Memory B cell (primary cell): ENCODE measurements around the gene NTSR1.

Experiments used
- ATAC-seq: fragments of 150-1000 bp; cut with Tn5 transposase; 2 replicates; pipeline ENCODE4 v1.10.0; 2021; ENCODE audit warnings: low read depth, mild to moderate bottlenecking, moderate library complexity
- DNase-seq, 2 donors: peaks; one replicate each; pipeline ENCODE4 v3.0.0; 2022; ENCODE audit warnings: low spot score in 2 of 2
- H3K27ac Mint-ChIP-seq: one replicate; pipeline ENCODE4 v1.8.0; 2022; ENCODE audit warnings: mild to moderate bottlenecking, moderate library complexity, mixed read lengths
- H3K27me3 Mint-ChIP-seq: one replicate; pipeline ENCODE4 v1.8.0; 2022; ENCODE audit warnings: mixed read lengths
- H3K36me3 Mint-ChIP-seq: one replicate; pipeline ENCODE4 v1.8.0; 2022; ENCODE audit warnings: mild to moderate bottlenecking, mixed read lengths
- H3K4me1 Mint-ChIP-seq: one replicate; pipeline ENCODE4 v1.8.0; 2022; ENCODE audit warnings: mixed read lengths
- H3K4me3 Mint-ChIP-seq: one replicate; pipeline ENCODE4 v1.8.0; 2022; ENCODE audit warnings: mild to moderate bottlenecking, moderate library complexity, mixed read lengths
- H3K9me3 Mint-ChIP-seq: one replicate; pipeline ENCODE4 v1.8.0; 2022; ENCODE audit warnings: mixed read lengths

NTSR1 gene

DNA sequence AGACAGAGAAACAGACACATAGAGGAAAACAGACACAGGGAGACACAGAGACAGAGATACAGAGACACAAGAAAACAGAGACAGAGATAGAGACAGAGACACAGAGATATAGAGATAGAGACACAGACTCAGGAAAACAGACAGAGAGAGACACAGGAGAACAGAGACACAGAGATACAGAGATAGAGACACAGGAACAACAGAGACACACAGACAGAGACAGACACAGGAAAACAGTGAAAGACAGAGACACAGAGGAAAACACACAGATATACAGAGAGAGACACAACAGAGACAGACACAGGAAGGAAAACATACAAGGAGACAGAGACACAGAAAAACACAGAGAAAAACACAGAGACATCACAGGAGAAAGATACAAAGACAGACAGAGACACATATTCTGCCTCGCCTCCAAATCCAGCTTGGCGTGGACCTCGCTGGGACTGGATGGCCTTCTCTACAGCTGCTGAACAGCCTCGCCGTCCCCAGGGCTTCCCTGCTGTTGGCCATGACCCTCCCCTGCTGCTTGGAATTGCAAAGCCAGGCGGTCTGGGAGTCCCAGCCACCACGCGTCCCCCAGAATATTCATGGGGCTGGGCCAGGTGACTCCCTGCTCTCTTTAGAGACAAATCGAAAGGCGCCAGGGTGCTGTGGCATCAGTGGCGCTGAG lies 36.8 kb downstream of the NTSR1 start:
- H3K27me3 Mint-ChIP-seq, result peaks cover 6% of the 10 kb centered on the region
- H3K4me1 Mint-ChIP-seq, result peaks cover 6% of the 10 kb centered on the region
- no peak for DNase-seq
- peaks cover 6% of the 10 kb centered on the region for H3K36me3 Mint-ChIP-seq
- peaks cover 6% of the 10 kb centered on the region for H3K9me3 Mint-ChIP-seq
- H3K4me3 Mint-ChIP-seq, result no peak overlapping the region
- H3K27ac Mint-ChIP-seq, result peak overlapping the region; percentile 9
- no peak for ATAC-seq

DNA sequence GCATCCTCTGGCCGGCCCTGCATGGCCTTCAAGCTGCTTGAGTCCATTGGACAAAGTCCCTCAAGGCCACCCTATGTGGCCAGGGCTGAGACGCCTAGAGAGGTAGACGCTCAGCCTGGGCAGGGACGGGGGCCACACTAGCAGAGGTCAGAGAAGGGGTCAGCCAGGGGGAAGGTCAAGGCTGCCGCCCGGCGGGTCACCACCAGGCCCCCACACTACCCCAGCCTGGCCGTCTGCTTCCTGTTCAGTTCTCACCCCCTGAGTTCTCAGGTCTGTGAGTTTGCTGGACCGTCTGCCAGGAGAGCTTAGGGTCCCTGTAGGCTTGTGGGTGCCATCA lies 37.3 kb downstream of the NTSR1 start:
- H3K27ac Mint-ChIP-seq, result no peak overlapping the region
- H3K27me3 Mint-ChIP-seq, result peaks cover 6% of the 10 kb centered on the region
- H3K4me1 Mint-ChIP-seq, result peaks cover 6% of the 10 kb centered on the region
- H3K36me3 Mint-ChIP-seq, result peaks cover 6% of the 10 kb centered on the region
- H3K9me3 Mint-ChIP-seq, result peaks cover 6% of the 10 kb centered on the region
- DNase-seq, result no peak
- no peak for ATAC-seq
- no peak overlapping the region for H3K4me3 Mint-ChIP-seq

DNA sequence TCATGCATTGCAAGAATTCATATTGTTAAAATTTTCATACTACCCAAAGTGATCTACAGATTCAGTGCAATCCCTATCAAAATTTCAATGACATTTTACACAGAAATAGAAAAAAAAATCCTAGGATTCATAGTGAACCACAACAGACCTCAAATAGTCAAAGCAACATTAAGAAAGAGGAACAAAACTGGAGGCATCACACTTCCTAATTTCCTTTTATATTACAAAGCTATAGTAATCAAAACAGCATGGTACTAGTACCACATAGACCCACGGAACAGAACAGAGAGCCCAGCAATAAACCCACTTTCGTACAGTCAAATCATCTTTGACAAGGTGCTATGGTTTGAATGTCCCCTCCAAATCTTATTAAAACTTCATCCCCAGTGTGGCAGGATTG lies 39.7 kb downstream of the NTSR1 start:
- ATAC-seq, result no peak
- Mint-ChIP-seq H3K4me3 (no peak overlapping the region), H3K36me3 (peaks cover 6% of the 10 kb centered on the region), H3K4me1 (peaks cover 6% of the 10 kb centered on the region), H3K27me3 (peaks cover 6% of the 10 kb centered on the region), H3K9me3 (peaks cover 6% of the 10 kb centered on the region), H3K27ac (no peak overlapping the region)
- DNase-seq, result no peak

DNA sequence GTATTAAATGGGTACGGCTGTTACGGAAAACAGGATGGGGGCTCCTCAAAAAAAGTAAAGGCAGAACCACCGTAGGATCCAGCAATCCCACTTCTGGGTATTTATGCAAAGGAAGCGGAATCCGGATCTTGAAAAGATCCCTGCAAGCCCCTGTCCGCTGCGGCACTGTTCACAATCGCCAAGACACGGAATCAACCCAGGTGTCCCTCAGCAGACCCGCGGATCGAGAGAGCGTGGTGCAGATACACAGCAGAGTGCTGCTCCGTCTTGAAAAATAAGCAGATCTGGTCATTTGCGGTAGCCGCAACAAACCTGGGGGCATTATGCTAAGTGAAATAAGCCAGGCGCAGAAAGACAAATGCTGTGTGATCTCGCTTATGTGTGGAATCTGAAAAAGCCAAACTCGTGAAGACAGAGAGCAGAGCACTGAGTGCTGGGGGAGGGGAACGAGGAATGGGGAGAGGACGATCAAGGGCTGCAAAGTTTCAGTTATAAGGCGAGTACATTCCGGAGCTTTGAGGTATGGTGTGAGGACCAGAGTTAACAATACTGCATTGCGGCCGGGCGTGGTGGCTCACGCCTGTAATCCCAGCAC lies 41.3 kb downstream of the NTSR1 start:
- ATAC-seq (no peak), DNase-seq (no peak)
- Mint-ChIP-seq H3K9me3 (peaks cover 6% of the 10 kb centered on the region), H3K4me3 (no peak overlapping the region), H3K27me3 (peaks cover 6% of the 10 kb centered on the region), H3K27ac (no peak overlapping the region), H3K36me3 (peaks cover 6% of the 10 kb centered on the region), H3K4me1 (peaks cover 4% of the 10 kb centered on the region)

DNA sequence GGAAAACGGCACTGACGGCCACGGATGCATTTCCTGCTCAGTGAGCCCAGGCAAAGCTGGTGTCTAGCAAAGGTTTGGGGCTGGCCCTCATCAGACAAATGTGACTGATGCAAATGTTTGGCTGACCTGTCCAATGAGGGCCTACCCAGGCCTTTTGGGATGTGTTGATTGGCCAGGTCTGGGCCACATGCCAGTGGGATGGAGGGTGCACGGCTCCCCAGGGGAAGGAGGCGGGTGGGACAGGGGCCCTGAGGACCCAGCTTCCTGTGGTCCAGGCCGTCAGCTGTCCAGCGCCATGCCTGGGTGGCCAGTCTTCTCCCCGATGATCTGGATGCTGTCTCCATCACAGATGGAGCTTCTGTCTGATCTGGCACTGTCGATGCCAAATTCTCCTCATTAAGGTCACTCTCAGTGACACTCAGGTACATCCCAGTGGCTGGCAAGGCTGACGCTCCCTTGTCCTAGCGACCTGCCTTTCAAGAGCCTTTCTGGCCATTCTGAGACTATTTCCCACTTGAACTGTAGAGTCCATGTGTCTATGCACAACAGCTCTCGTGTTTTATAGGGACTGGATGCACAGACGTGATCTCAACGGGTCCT lies 43.0 kb downstream of the NTSR1 start:
- DNase-seq, result no peak
- Mint-ChIP-seq H3K27me3 (peaks cover 7% of the 10 kb centered on the region), H3K27ac (no peak overlapping the region), H3K4me1 (peaks cover 2% of the 10 kb centered on the region), H3K4me3 (no peak overlapping the region), H3K36me3 (peaks cover 2% of the 10 kb centered on the region), H3K9me3 (peaks cover 6% of the 10 kb centered on the region)
- no peak for ATAC-seq

DNA sequence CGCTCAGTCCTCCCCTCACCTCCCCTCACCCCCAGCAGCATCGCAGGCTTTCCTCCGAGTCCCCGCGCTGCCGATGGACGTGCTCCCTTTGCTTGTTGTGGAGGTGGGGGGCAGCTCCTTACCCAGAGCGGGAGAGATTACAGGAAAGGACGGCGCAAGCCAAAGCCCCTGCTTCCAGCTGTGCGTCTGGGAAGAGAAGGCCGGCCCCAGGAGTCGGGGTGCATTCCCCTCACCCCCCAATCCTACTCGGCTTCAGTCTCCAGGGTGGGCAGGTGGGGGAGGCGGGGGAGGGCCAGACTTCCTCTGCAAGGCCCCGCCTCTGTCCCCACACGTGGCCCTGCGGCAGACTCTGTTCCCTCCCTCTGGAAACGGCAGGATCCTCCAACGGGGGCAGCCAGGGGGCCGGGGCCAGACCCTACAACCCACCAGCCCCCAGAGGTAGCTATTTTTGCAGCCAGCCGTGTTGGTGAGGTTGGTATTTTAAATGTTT lies 43.6 kb downstream of the NTSR1 start:
- Mint-ChIP-seq H3K27ac (no peak overlapping the region), H3K27me3 (peaks cover 7% of the 10 kb centered on the region), H3K36me3 (peaks cover 2% of the 10 kb centered on the region), H3K9me3 (peaks cover 6% of the 10 kb centered on the region), H3K4me3 (no peak overlapping the region), H3K4me1 (peaks cover 2% of the 10 kb centered on the region)
- no peak for ATAC-seq
- DNase-seq, result no peak

DNA sequence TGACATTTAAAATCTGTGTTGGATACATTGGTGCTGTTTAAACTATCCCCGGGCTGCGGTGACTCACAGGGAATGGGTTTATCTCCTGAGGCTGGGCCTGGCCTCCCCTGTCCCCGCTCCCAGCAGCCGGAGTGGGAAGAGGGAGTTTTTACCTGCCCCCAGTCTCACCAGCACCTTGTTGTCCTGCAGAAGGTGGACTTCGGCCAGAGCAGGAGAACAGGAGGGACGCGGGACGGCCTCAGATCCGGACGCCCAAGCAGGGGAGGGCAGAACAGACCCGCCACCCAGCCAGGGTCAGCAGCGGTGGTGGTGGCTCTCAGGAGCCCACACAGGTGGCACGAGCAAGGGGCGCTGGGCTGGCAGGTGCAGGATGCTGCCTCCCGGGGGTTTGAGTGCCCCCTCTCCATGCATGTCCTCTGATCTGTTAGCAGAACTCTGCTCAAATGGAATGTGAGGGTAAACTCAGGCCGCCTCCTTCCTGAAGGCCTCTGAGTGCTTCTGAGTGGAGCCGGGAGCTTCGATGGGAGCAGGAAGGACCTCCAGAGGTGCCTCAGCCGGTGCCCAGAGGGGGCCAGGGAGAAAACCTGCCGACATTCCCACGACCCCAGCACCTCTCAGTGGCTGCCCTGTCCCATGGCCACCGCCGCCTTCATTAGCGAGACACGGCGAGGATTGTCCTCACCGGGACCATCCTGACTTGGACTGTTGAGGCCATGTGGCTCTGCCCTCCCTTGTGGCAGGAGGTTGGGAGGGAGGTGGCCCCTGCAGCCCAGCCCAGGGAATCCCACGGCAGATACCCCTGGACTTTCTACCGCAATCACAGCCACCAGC lies 44.2 kb downstream of the NTSR1 start:
- Mint-ChIP-seq H3K27me3 (peaks cover 11% of the 10 kb centered on the region), H3K9me3 (peaks cover 6% of the 10 kb centered on the region), H3K36me3 (peaks cover 2% of the 10 kb centered on the region), H3K27ac (no peak overlapping the region), H3K4me3 (no peak overlapping the region), H3K4me1 (peaks cover 4% of the 10 kb centered on the region)
- DNase-seq, result no peak
- no peak for ATAC-seq

DNA sequence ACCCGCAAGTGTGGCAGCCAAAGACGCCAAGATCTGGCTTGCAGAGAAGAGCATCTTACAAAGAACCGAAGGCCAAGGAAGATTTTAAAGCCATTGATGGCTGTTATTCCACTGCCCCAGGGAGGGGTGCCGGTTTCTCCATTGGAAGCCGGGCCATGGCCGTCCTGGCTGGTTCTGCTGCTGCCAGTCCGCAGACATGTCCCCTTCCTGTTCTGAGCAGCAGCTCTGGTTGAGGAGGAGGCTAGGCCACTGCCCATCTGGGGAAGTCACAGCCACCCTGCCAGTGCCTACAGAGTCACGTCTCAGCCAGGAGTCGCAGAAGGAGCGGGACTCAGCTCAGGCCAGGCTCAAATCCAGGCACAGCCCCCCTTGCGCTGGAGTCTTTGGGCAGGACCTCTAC lies 45.0 kb downstream of the NTSR1 start:
- H3K27me3 Mint-ChIP-seq, result peaks cover 11% of the 10 kb centered on the region
- peaks cover 4% of the 10 kb centered on the region for H3K4me1 Mint-ChIP-seq
- H3K4me3 Mint-ChIP-seq, result no peak overlapping the region
- H3K27ac Mint-ChIP-seq, result no peak overlapping the region
- peaks cover 2% of the 10 kb centered on the region for H3K36me3 Mint-ChIP-seq
- H3K9me3 Mint-ChIP-seq, result peaks cover under 1% of the 10 kb centered on the region
- ATAC-seq, result no peak
- DNase-seq, result no peak

DNA sequence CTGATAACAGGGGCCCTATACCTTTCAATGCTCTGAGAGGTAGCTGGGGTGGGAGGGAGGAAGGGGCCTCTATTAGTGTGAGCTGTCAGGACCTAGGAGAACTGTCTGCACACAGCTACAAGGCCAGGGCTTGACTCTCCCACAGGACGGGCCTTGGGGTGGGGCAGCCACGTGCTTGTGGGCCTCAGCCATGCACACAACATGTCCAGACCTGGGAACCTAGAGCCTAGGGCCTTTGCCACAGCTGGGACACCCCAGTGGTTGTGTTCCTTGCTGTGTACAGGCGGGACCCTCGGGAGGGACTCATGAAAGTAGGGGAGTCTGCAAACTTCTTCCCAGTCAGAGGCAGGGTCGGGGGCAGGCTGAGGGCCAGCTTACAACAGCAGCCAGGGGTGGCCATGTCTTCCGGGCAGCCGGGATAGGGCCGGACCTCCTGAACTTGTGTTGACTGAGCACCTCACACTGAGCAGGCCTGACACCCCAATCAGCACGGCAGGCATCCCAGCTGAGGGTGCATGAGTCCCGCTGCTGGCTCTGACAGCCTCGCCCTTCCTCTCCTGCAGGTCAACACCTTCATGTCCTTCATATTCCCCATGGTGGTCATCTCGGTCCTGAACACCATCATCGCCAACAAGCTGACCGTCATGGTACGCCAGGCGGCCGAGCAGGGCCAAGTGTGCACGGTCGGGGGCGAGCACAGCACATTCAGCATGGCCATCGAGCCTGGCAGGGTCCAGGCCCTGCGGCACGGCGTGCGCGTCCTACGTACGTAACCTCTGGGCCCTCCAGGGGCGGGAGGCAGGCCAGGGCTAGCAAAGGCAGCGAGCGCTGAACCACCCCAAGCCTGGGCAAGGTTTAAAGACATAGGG lies 45.7 kb downstream of the NTSR1 start:
- H3K27ac Mint-ChIP-seq, result no peak overlapping the region
- peaks cover 2% of the 10 kb centered on the region for H3K36me3 Mint-ChIP-seq
- peaks cover 13% of the 10 kb centered on the region for H3K27me3 Mint-ChIP-seq
- H3K9me3 Mint-ChIP-seq, result no peaks in the 10 kb centered on the region
- no peak for ATAC-seq
- H3K4me1 Mint-ChIP-seq, result peaks cover 4% of the 10 kb centered on the region
- H3K4me3 Mint-ChIP-seq, result no peak overlapping the region
- DNase-seq, result no peak

DNA sequence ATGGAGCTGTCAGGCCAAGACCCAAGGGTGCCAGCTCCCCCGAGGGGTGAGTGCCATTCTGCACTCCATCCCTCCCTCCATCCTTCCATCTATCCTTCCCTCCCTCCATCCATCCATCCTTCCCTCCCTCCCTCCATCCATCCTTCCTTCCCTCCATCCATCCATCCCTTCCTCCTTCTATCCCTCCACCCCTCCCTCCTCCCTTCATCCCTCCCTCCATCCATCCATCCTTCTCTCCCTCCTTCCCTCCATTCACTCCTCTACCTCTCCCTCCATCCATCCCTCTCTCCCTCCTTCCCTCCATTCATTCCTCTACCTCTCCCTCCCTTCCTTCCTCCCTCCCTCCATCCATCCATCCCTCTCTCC lies 46.3 kb downstream of the NTSR1 start:
- Mint-ChIP-seq H3K4me1 (peaks cover 4% of the 10 kb centered on the region), H3K27me3 (peaks cover 15% of the 10 kb centered on the region), H3K27ac (no peak overlapping the region), H3K4me3 (no peak overlapping the region), H3K36me3 (peaks cover 2% of the 10 kb centered on the region), H3K9me3 (no peaks in the 10 kb centered on the region)
- ATAC-seq (no peak), DNase-seq (no peak)

DNA sequence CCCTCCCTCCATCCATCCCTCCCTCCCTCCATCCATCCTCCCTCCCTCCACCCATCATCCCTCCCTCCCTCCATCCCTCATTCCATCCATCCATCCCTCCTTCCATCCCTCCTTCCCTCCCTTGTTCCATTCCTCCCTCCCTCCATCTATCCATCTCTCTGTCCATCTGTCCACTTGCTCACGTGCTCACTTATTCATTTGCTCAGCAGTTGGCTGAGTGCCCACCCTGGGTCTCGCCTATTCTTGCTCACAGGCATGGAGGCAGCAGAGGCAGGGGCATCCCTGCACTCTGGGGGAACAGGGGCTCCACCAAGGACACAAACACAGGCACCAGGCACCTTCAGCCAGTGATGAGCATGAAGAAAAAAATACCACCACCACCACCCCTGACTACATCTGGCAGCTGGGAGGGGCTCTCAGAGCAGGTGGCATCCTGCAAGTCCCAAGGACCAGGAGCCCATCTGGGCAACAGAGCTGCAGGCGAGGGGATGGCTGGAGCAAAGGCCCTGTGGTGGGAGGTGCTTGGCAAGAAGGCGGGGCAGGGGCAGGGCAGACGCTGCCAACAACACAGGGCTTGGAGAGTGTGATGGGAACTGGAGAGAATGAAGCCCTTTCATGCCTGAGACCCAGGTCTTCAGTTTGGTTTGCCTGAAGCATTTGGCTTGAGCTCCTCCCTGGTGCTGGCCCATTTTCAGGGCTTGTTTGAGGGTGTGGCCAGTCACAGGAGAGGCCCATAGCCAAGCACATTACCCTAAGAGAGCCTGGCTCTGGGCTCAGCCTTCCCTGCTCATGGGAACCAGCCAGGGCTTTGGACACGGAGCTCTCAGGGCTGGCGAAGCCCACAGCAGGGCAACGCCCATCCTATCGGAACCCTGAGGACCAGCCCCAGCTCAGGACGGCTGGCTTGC lies 47.4 kb downstream of the NTSR1 start:
- peak overlapping the region; percentile 39 for H3K27ac Mint-ChIP-seq
- H3K9me3 Mint-ChIP-seq, result no peaks in the 10 kb centered on the region
- H3K4me1 Mint-ChIP-seq, result peaks cover 4% of the 10 kb centered on the region
- DNase-seq, result no peak
- no peak for ATAC-seq
- no peaks in the 10 kb centered on the region for H3K36me3 Mint-ChIP-seq
- H3K27me3 Mint-ChIP-seq, result peaks cover 14% of the 10 kb centered on the region
- H3K4me3 Mint-ChIP-seq, result no peak overlapping the region

DNA sequence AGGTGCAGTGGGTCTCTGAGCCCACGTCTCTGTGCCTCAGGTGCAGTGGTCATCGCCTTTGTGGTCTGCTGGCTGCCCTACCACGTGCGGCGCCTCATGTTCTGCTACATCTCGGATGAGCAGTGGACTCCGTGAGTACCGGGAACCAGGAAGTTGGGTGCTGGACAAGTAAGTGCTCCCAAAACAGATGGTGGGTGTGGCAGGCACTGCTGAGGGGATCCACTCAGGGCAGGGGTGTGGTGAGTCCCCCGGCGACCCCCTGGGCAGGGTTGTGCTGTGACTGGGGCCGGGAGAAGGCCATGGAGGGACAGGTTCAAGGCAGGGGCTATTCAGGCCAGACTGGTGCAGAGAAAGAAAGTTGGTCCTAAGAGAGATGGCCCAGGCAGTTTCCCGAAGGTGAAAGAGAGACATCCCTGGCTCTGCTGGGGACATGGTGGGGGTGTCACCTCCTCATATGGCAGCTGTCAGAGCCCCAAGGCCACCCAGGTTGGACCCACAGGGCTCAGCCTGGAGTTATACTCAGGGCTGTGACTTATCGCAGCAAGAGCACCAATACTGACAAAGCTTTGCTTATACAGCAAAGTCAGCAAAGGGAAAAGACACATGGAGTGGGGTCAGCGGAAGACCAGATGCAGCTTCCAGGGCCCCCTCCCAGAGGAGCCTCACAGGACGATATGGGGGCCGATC lies 49.7 kb downstream of the NTSR1 start:
- peaks cover 4% of the 10 kb centered on the region for H3K4me1 Mint-ChIP-seq
- ATAC-seq (no peak), DNase-seq (no peak)
- no peaks in the 10 kb centered on the region for H3K36me3 Mint-ChIP-seq
- no peak overlapping the region for H3K27ac Mint-ChIP-seq
- H3K27me3 Mint-ChIP-seq, result peaks cover 17% of the 10 kb centered on the region
- no peaks in the 10 kb centered on the region for H3K9me3 Mint-ChIP-seq
- H3K4me3 Mint-ChIP-seq, result no peak overlapping the region
